Upper lobe of left lung (tissue), 4 donors: ENCODE results near the gene C7orf33.
"Not testable (repeated sequence)": the region's sequence is repeated elsewhere in the genome, so short reads cannot be mapped to it uniquely, and the experiment has no call there.

ENCODE experiments used
- EP300 ChIP-seq, 4 donors: sonication (generic); formaldehyde crosslinking; IDR thresholded peaks; one replicate each; pipeline ENCODE4 v1.5.1; 2017; ENCODE audit warnings: antibody characterized with exemption in 4 of 4, control low read depth in 2 of 4
- POLR2AphosphoS5 ChIP-seq, 2 donors: sonication (generic); formaldehyde crosslinking; IDR thresholded peaks; one replicate each; pipeline ENCODE4 v1.5.1; 2017; ENCODE audit warnings: antibody characterized with exemption in 2 of 2
- TF ChIP-seq, protein P1 (sequence below), 6 experiments: fragments of 450-650 bp in 4 of 6; fragments of 200-600 bp in 2 of 6; sonication (generic) in 2 of 6; IDR thresholded peaks; one replicate each; pipeline ENCODE4 v1.5.1; 2016 to 2019; ENCODE audit warnings: antibody characterized with exemption in 6 of 6

DNA sequence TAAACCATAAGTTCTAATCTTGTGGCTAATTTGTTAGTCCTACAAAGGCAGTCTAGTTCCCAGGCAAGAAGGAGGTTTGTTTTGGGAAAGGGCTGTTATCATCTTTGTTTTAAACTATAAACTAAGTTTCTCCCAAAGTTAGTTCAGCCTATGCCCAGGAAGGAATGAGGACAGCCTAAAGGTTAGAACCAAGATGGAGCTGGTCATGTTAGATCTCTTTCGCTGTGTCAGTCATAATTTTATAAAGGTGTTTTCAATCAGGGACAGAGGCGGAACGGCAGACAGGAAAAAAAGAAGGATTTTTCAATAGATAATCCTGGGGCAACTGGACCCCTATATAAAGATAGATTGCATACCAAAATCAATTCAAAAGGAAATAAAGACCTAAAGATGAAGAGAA, 19.6 kb upstream of the C7orf33 start:
- TF ChIP-seq POLR2AphosphoS5, EP300 (IDR thresholded peaks at IDR 0.05): not testable (repeated sequence)
- TF ChIP-seq, protein P1, sequence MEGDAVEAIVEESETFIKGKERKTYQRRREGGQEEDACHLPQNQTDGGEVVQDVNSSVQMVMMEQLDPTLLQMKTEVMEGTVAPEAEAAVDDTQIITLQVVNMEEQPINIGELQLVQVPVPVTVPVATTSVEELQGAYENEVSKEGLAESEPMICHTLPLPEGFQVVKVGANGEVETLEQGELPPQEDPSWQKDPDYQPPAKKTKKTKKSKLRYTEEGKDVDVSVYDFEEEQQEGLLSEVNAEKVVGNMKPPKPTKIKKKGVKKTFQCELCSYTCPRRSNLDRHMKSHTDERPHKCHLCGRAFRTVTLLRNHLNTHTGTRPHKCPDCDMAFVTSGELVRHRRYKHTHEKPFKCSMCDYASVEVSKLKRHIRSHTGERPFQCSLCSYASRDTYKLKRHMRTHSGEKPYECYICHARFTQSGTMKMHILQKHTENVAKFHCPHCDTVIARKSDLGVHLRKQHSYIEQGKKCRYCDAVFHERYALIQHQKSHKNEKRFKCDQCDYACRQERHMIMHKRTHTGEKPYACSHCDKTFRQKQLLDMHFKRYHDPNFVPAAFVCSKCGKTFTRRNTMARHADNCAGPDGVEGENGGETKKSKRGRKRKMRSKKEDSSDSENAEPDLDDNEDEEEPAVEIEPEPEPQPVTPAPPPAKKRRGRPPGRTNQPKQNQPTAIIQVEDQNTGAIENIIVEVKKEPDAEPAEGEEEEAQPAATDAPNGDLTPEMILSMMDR (IDR thresholded peaks at IDR 0.05): not testable (repeated sequence)
